Glomerular endothelial cell (primary cell): ENCODE data around the gene RSRC1. TPM values are rescaled to one million over a fixed set of nuclear protein-coding genes. Genes with fewer than 3 reads are reported as not detected.
"Not testable (repeated sequence)": the region's sequence is repeated elsewhere in the genome, so short reads cannot be mapped to it uniquely, and the experiment has no call there.

ENCODE experiments used
- DNase-seq: peaks from one replicate; pipeline ENCODE4 v3.0.0-alpha.2; 2011; ENCODE audit warnings: low read depth, low spot score; ENCODE audit errors: extremely low read depth
- total RNA-seq: library from RNA; depleted of rRNA; stranded (reverse); fragments of >200 nt; gene quantifications from 2 replicates; pipeline ENCODE4 v1.2.3, GENCODE V29; 2015

RSRC1 gene
- total RNA-seq, 1 donor from 2014 or later: 26.9 TPM

GRCh38 chr3:158098834-158099424 lies 11.0 kb upstream of the RSRC1 start:
- no peak for DNase-seq

GRCh38 chr3:158100681-158101080 lies 9.2 kb upstream of the RSRC1 start:
- DNase-seq: no peak

- no peak for DNase-seq
Observed at GRCh38 chr3:158101335-158102241, 8.3 kb upstream of the RSRC1 start.

GRCh38 chr3:158102242-158103080 lies 7.4 kb upstream of the RSRC1 start:
- no peak for DNase-seq

GRCh38 chr3:158103081-158103886 lies 6.6 kb upstream of the RSRC1 start:
- DNase-seq: no peak

GRCh38 chr3:158103887-158104327 lies 6.0 kb upstream of the RSRC1 start:
- DNase-seq: no peak

- DNase-seq: no peak
Observed at GRCh38 chr3:158104431-158104921, 5.4 kb upstream of the RSRC1 start.

GRCh38 chr3:158105119-158105709 lies 4.7 kb upstream of the RSRC1 start:
- DNase-seq: no peak

- DNase-seq: no peak
Observed at GRCh38 chr3:158105710-158106253, 4.1 kb upstream of the RSRC1 start.

GRCh38 chr3:158106766-158107471 lies 3.0 kb upstream of the RSRC1 start:
- DNase-seq: no peak

- DNase-seq: no peak
Observed at GRCh38 chr3:158107605-158108444, 2.1 kb upstream of the RSRC1 start.

GRCh38 chr3:158108445-158108985 lies 1.4 kb upstream of the RSRC1 start:
- DNase-seq: no peak

- DNase-seq: no peak
Observed at GRCh38 chr3:158109295-158109803, 540 bp upstream of the RSRC1 start.

- DNase-seq: no peak
Observed at GRCh38 chr3:158110658-158111018, 749 bp downstream of the RSRC1 start.

- no peak for DNase-seq
Observed at GRCh38 chr3:158111861-158112260, 2.0 kb downstream of the RSRC1 start.

- not testable (repeated sequence) for DNase-seq
Observed at GRCh38 chr3:158113595-158113994, 3.7 kb downstream of the RSRC1 start.

- DNase-seq: no peak
Observed at GRCh38 chr3:158120330-158120729, 10.4 kb downstream of the RSRC1 start.

GRCh38 chr3:158121295-158121694 lies 11.4 kb downstream of the RSRC1 start:
- no peak for DNase-seq
